HG03196 (cell line): Measurements from ENCODE around the gene FCMR.
"Not testable (repeated sequence)": the region's sequence is repeated elsewhere in the genome, so short reads cannot be mapped to it uniquely, and the experiment has no call there.

Source experiments
- ATAC-seq: cut with Tn5 transposase; IDR thresholded peaks from one replicate; pipeline ENCODE4 v1.9.1; 2021; ENCODE audit not compliant: unreplicated experiment

FCMR gene

DNA sequence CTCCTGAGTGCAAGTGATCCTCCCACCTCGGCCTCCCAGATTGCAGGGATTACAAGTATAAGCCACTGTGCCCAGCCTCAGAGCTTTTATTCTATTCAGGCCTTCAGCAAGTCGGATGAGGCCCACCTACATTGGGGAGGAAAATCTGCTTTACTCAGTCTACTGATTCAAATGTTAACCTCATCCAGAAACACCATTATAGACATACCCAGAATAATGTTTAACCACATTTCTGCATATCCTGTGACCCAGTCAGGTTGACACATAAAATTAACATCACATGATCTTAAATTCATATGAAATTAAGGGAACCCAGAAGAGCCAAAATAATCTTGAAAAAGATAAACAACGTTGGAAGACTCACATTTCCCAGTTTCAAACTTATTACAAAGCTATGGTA, 41.4 kb downstream of the FCMR start:
- no peak for ATAC-seq

DNA sequence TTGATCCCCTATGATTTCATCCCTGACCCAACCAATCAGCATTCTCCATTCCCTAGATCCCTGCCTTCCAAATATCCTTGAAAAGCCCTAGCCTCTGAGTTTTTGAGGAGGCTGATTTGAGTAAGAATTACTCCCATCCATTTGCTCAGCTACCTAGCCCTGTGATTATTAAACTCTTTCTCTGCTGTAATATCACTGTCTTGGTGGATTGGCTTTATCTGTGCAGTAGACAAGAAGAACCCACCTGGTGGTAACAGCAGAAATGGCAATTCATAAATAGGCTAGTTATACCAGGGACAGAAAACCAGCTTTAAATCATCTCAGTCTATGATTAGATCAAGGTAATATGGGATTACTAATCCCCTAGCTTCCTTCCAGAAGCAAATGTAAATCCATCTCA, 43.3 kb downstream of the FCMR start:
- no peak for ATAC-seq

DNA sequence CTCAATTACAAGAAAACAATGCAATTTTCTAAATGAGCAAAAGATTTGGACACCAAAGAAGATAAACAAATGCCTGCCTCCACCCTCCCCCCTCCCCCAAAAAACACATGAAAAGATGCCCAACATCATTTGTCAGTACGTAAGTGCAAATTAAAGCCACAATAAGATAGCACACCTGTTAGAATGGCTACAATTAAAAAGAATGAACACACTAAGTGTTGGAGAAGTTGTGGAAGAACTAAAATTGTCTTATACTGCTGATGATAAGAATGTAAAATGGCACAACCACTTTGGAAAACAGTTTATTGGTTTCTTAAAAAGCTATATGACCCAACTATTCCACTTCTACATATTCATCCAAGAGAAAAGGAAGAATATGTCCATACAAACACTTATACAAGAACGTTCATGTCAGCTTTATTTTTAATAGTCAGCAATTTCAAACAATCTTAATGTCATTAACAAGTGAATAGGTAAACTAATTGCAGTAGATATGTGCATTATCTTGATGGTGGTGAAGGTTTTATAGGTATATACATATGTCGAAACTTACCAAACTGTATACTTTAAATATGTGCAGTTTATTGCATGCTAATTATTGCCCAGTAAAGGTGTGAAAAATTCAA, 45.9 kb downstream of the FCMR start:
- no peak for ATAC-seq

DNA sequence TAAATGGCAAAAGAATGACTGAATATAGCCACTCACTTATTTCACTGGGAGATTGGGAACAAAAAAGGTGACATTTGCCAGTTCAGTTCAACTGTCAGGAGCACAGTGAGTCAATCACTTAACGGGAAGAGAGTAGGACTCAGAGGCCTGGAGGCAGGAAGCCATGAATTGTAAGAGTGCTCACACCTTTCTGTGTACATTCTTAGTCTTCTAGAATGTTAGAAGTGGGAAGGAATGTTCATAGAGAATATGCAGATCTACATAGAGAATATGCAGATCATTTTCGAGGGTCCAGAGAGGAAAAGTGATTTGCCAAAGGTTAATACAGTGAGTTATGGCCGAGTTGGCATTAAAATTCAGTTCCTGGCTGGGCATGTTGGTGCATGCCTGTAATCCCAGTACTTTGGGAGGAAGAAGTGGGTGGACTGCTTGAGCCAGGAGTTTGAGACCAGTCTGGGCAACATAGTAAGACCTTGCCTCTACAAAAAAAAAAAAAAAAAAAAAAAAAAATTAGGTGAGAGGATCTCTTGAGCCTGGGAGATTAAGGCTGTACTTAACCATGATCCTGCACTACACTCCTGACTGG, 48.0 kb downstream of the FCMR start:
- no peak for ATAC-seq

DNA sequence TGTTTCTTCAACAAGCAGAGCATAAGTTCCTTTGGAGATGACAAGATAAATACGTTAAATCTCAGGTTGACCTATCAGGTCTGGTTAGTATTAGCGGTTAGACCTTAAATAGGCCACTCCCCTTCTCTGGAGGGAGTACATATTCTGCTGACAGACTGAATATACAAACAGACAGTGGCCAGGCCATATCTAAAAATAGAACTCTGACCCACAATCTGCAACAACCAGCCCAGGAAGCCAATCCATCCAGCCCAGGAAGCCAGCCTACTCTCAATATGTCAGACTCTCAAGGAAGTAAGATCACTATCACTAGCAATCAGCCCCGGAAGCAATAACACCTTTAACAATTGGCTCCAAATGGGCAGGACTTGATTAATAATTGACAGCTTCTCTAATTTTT, 49.6 kb downstream of the FCMR start:
- no peak for ATAC-seq

DNA sequence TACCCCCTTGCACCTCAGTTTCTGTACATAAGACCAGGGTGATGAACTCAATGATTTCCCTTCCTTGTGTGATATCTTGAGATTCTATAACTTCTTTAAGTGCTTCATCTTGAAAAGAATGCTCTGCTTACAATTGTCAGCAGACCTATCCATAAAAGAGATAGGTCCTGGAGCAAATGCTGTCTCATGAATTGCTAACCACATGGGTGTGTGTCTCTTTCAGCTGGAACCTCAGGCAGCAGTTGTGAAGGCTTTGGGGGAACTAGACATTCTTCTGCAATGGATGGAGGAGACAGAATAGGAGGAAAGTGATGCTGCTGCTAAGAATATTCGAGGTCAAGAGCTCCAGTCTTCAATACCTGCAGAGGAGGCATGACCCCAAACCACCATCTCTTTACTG, 53.5 kb downstream of the FCMR start:
- no peak for ATAC-seq

DNA sequence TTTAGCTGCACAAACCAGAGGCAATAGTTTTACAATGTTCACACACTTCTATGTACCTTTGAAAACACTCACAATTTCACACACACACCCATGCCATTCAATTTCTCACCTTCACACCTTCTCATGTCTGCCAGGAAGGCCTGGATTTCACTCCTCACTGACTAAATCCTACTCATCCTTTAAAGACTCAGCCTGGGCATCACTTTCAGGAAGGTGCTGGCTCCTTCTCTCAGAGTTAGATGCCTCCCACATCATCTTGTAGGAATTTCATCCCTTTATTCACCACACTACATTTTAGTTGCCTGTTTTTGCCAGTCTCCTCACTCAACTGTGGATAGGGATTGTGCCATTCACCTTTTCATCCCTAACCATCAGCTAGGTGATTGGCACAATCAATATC, 54.0 kb downstream of the FCMR start:
- no peak for ATAC-seq

DNA sequence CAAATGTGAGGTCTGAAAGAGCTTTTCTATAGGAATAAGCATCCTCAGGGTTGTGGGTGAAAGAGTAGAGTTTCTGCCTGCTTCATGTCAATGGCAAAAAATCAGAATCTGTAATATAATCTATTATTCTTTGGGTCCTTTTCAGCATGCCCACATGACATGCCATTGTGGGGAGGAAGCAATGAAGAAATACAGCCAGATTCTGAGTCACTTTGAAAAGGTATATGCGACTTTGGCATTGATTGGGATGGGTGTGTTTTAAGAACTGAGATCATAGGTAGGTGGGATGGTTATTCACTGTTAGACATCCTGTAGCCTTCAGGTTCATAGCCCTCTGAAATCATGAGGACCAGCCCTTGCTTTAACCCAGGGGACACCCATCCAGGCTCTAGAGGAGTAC, 54.5 kb downstream of the FCMR start:
- ATAC-seq: no peak

DNA sequence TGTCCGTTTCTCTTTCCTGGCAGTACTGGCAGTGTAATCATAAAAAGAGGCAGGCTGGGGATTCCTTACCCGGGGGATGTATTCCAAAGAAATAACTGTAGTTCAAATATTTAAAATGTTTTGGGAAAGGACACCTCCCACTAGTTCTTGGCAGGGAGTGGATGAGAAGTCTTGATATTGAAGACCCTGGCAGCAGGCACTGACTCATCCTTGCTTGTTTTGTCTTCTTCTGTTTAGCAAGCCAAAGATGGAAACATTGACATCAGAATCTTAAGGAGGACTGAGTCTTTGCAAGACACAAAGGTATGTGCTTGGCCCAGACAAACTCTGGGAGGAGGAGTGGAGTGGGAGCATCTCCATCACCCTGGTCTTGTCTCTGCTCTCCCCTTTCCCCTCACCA, 55.7 kb downstream of the FCMR start:
- no peak for ATAC-seq

DNA sequence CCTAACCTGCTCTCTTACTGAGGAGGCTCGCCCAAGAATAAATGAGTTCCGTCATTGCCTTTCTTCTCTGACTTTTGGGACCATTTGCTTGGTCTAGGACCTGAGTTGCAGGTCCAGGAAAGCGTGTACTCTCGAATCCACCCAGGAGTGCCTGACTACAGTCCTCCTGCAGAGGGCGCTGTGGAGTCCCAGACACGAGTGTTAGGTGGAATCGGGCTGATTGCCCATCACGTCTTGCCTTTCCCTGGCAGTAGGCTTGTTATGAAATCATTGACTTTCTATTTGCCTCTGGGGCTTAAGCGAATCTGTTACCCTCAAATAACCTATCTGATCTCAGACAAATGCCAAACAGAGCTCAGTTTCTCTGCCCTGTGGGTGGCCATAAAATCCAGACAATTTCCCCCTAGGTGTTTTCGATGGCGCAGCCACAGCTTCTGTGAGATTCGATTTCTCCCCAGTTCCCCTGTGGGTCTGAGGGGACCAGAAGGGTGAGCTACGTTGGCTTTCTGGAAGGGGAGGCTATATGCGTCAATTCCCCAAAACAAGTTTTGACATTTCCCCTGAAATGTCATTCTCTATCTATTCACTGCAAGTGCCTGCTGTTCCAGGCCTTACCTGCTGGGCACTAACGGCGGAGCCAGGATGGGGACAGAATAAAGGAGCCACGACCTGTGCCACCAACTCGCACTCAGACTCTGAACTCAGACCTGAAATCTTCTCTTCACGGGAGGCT, 56.6 kb downstream of the FCMR start, which contains the start of gene IL20:
TSS of gene IL20 (plus strand) at position 685 of the 733 bp plus-strand sequence. CDS start 230 bp downstream, outside the sequence.
- no peak for ATAC-seq

DNA sequence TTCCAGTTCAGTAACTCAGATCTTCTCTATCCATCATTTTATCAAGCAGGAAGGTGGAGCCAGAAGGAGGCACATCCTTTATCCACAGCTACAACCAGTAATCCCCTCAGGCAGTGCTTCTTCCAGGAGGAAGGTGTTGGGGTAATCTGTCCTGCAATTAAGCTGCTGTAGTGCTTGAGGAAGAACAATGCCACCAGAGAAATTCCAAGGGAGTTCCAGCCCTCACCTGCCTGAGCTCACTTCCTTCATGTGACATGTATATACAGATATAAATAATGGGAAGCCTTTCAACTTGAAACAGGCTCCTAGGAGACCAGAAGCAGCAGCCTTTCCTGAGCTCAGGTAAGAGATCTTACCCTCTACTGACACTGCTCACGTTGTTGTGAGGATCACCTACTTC, 58.5 kb downstream of the FCMR start:
- ATAC-seq: no peak

DNA sequence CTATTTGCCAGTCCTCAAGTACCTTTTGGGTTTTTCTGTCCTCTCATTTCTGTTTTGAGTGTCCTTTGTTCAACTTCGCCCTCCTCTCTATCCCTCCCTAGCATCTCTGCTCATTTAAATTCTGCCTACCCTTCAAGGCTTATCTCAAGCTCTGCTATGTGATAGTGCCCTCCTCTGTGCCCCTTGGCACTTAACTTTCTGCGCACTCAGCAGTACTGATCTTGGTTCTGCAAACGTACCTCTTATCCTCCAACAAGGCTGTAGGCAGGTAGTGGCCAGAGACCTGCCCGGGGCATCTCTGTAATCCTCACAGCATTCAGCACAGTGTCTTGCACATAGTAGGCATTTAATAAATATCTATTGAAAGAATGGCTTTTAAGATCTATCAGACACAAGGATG, 61.6 kb downstream of the FCMR start:
- no peak for ATAC-seq

DNA sequence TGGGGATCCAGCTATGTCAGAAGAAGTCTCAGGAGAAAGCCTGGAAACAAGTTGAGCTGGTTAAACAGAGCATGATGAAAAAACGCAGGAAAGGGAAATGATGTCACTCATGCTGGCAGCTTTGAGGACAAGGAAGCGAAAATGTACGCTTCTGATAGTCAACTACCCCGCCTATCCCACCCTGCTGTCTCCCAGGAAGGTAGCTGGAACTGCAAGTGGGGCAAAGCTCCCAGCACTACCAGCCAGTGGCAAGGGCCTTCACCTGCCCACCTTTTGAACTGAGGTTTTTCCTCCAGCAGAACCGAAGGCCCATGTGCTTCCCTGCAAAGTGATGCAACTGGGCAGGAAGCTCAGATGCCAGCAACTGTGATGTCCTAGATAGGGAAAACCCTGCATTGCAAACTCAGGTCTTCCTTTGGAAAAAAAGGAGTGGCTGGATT, 62.6 kb downstream of the FCMR start:
- ATAC-seq: no peak

DNA sequence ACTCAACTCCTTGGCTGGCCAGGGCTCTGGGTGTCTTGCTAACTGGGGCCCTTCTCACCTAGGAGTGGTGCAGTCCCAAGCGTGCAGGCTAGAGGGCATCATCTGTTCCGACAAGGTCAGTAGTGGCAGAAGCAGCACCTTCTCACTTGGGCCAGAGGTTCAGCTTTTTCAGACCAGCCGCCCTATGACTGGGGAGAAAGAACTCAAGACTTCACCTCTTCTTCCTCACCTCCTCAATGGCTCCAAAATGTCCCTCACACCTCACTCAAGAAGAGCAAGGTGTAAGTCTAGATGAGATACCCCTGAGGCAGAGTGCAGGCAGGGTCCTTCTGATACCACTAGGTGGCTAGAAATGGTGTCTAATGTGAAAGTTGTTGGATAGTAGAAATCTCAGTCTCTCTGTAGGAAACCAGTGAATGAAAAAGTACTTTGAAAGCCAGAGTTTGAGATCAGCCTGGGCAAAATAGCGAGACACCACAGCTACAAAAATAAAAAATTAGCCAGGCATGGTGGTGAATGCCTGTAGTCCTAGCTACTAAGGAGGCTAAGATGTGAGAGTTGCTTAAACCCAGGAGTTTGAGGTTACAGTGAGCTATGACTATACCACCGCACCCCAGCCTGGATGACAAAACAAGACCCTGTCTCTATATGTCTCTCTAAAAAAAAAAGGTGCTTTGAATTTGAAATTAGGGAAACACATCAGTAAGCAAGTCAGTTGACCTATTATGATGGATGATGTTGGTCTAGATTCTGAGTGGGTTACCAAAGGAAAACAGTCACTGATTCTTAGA, 64.9 kb downstream of the FCMR start:
- no peak for ATAC-seq

DNA sequence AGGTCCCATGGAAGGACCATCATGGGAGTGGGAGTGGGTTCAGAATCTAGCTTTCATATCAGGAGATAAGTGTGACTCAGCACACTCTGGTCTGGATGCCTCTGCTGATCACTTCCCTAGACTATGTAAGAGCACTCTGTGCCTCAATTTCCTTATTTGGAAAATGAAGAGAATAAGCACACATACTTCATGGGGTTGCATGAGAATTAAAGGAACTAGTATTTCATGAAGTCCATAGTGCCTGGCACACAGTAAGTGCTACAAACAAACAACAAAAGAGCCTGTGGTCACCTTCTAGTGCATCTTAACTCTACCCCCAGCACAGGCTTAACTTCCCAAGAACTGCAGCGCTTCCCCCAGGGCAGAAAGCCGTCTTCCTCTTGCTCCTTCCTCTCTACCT, 65.9 kb downstream of the FCMR start:
- ATAC-seq: no peak

DNA sequence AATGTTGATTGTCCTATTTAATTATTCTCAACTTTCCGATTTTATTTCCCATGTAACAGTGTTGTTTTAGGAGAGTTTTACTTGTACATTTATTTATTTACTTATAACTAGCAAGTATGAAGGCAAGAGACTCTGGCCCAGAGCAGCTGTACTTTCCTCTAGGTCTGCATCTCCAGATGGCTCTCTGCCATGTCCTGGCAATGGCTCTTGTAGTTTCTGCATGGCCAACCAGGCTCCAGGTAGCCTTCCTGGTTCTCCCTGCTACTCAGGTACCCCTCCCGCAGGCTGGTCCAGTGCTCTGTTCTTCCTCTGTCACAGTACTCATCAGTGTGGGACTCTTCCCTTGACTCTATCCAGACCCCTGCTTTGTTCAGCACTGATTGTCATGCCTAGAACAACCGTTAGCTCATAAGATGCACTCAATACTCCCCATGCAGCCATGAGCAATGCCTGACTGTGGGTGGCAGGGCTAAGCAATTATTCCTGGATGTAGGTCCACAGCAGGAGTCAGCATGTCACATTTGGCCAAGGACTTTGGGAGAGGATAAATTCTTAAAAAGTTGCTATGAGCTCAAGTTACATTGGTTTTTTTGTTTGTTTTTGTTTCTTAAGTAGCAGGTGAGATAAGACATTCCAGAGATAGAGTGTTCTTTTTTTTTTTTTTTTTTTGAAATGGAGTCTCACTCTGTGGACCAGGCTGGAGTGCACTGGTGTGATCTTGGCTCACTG, 67.2 kb downstream of the FCMR start:
- no peak for ATAC-seq

DNA sequence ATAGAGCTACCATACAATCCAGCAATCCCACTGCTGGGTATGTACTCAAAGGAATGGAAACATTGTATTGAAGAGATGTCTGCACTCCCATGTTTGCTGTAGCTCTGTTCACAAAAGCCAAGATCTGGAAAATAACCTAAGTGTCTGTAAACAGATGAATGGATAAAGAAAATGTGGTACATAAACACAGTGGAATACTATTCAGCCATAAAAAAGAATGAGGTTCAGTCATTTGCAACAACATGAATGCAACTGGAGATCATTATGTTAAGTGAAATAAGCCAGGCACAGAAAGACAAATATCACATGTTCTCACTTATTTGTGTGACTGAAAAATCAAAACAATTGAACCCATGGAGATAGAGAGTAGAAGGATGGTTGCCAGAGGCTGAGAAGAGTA, 68.0 kb downstream of the FCMR start:
- not testable (repeated sequence) for ATAC-seq
